ENCODE measurements around the gene OR2A5. TPM values are rescaled to one million over a fixed set of nuclear protein-coding genes. Genes with fewer than 3 reads are reported as not detected.

OR2A5 gene
- total RNA-seq, 1 donor from 2014 or later: not detected

DNA sequence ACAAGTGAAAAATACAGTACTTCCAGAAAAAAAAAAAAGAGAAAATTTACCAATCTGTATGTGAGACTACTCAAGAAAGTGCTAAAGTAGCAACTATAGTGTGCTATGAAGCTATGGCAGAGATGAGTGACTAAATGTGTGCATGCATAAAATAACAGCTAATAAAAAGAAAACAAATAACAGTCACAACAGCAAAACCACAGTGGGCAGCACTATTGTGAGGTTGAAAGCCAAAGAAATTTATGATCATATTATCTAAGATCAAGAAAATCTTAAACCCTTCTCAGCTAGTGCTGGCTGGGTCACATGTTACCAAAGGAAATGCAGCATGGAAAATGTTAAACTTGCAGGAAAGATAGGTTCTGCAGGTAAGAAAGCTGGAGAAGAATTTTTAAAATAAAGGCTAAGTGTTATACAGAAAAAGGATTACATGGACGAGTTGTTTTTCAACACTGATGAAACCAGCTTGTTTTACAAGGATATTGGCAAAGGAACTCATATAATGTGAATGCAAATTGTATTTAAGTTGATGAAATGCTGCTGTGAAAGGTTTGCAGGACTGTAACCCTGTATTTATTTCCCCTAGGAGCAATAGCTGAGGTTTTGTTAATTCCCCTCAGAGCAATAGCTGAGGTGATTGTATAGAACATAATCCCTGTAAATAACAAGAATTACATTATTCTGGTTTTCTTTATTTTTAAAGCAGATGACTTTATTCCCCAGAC is 15.6 kb upstream of the OR2A5 start:
- Mint-ChIP-seq H3K27ac (ENCODE audit: unreplicated experiment) (no peak overlapping the region), H3K36me3 (ENCODE audit: unreplicated experiment) (no peaks in the 10 kb centered on the region), H3K27me3 (ENCODE audit: unreplicated experiment) (peaks cover 50% of the 10 kb centered on the region), H3K4me1 (ENCODE audit: unreplicated experiment) (no peaks in the 10 kb centered on the region), H3K9me3 (ENCODE audit: unreplicated experiment) (no peaks in the 10 kb centered on the region), H3K4me3 (ENCODE audit: unreplicated experiment) (no peak overlapping the region)
- TF ChIP-seq, protein P1, sequence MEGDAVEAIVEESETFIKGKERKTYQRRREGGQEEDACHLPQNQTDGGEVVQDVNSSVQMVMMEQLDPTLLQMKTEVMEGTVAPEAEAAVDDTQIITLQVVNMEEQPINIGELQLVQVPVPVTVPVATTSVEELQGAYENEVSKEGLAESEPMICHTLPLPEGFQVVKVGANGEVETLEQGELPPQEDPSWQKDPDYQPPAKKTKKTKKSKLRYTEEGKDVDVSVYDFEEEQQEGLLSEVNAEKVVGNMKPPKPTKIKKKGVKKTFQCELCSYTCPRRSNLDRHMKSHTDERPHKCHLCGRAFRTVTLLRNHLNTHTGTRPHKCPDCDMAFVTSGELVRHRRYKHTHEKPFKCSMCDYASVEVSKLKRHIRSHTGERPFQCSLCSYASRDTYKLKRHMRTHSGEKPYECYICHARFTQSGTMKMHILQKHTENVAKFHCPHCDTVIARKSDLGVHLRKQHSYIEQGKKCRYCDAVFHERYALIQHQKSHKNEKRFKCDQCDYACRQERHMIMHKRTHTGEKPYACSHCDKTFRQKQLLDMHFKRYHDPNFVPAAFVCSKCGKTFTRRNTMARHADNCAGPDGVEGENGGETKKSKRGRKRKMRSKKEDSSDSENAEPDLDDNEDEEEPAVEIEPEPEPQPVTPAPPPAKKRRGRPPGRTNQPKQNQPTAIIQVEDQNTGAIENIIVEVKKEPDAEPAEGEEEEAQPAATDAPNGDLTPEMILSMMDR (IDR thresholded peaks at IDR 0.05): no peak
- DNase-seq (ENCODE audit: extremely low spot score, unreplicated experiment): no peak

DNA sequence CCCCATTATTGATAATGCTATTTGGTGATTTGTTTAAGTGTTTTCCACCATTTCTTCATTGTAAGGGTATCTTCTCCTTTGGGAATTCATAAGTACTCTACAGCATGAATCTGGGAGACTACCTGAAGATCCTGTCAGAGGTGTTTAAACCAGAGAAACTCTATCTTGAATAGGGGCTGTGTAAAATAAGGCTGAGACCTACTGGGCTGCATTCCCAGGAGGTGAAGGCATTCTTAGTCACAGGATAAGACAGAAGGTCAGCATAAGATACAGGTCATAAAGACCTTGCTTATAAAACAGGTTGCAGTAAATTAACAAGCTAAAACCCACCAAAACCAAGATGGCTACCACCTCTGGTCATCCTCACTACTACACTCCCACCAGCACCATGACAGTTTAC is 13.4 kb upstream of the OR2A5 start:
- H3K36me3 Mint-ChIP-seq (ENCODE audit: unreplicated experiment): no peaks in the 10 kb centered on the region
- peaks cover 53% of the 10 kb centered on the region for H3K27me3 Mint-ChIP-seq (ENCODE audit: unreplicated experiment)
- no peak overlapping the region for H3K27ac Mint-ChIP-seq (ENCODE audit: unreplicated experiment)
- no peaks in the 10 kb centered on the region for H3K9me3 Mint-ChIP-seq (ENCODE audit: unreplicated experiment)
- H3K4me3 Mint-ChIP-seq (ENCODE audit: unreplicated experiment): no peak overlapping the region
- TF ChIP-seq, protein P1 (IDR thresholded peaks at IDR 0.05): no peak
- DNase-seq (ENCODE audit: extremely low spot score, unreplicated experiment): no peak
- H3K4me1 Mint-ChIP-seq (ENCODE audit: unreplicated experiment): no peaks in the 10 kb centered on the region

DNA sequence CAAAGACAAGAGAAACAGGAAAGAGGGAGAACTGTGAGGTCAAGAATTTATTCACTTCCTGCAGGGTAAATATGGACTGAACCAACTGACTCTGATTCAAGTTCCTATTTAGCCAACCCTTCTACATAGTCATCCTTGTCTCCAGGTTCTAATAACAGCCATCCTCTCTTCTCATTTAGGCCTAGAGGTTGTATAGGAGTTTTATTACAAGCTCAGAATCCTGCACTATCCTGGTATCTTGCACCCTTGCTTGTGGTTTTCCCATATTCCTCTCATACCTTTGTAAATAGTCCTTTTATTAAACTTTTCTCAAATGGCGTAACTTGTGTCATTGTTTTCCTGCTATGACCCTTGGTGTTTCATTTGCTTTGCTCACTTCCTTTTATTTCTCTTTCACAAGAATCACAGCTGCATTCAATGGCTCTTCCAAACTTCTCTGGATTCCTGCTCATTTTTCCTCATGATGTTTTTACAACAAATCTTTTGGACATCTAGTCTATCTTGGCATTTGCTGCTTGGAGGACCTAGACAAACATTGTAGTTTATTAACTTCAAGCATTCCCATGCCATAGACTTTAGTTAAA is 12.4 kb upstream of the OR2A5 start:
- TF ChIP-seq, protein P1 (IDR thresholded peaks at IDR 0.05): no peak
- Mint-ChIP-seq H3K4me1 (ENCODE audit: unreplicated experiment) (no peaks in the 10 kb centered on the region), H3K4me3 (ENCODE audit: unreplicated experiment) (no peak overlapping the region), H3K9me3 (ENCODE audit: unreplicated experiment) (no peaks in the 10 kb centered on the region), H3K27me3 (ENCODE audit: unreplicated experiment) (peaks cover 44% of the 10 kb centered on the region), H3K36me3 (ENCODE audit: unreplicated experiment) (no peaks in the 10 kb centered on the region), H3K27ac (ENCODE audit: unreplicated experiment) (no peak overlapping the region)
- no peak for DNase-seq (ENCODE audit: extremely low spot score, unreplicated experiment)

DNA sequence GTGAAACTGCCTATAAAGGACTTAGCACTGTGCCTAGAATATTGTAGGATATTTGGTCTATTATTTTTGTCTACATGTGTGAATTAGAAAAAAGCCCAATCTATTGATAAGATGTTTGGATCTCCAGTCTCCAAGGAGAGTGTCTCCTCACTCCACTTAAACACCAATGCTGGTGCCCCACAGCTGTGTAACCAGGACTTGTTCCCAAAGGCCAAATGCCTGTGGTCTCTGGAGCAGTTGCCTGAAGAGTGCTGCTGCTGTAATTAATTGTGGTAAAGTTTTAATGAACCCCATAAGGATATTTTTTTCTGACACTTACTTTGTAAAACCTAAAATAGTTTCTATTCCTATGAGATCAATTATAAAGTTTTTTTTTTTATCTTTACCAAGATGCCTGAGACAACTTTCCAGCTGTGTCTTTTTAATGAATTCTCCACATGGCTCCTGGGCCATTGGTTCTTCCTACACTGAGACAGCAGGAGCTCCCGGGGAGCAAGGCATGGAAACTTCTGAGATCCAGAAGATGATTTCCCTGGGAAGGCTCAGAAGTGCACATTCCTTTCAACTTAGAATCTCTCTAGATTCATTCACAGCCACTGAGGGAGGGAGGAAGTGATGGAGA is 11.2 kb upstream of the OR2A5 start:
- H3K27me3 Mint-ChIP-seq (ENCODE audit: unreplicated experiment): peaks cover 40% of the 10 kb centered on the region
- DNase-seq (ENCODE audit: extremely low spot score, unreplicated experiment): no peak
- H3K27ac Mint-ChIP-seq (ENCODE audit: unreplicated experiment): no peak overlapping the region
- H3K4me3 Mint-ChIP-seq (ENCODE audit: unreplicated experiment): no peak overlapping the region
- no peaks in the 10 kb centered on the region for H3K36me3 Mint-ChIP-seq (ENCODE audit: unreplicated experiment)
- TF ChIP-seq, protein P1 (IDR thresholded peaks at IDR 0.05): no peak
- H3K9me3 Mint-ChIP-seq (ENCODE audit: unreplicated experiment): no peaks in the 10 kb centered on the region
- H3K4me1 Mint-ChIP-seq (ENCODE audit: unreplicated experiment): no peaks in the 10 kb centered on the region

DNA sequence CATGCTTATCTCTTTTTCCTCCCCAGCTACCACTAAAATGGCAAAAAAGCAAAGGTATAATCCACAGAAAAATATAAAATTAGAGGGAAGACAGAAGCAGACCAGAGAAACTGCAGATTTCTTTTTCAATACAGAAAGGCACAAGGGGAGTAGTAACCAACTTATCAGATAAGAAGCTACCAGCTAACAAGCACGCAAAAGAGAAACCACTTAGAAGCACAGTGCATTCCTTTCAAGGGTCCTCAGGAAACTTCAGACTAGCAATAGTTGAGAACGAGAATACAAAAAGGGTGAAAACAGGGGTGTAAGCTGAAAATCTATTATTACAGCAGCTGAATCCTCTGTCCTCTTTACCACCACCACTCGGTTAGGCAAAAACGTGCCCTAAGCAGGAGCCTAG is 9.9 kb upstream of the OR2A5 start:
- Mint-ChIP-seq H3K9me3 (ENCODE audit: unreplicated experiment) (no peaks in the 10 kb centered on the region), H3K27ac (ENCODE audit: unreplicated experiment) (no peak overlapping the region), H3K27me3 (ENCODE audit: unreplicated experiment) (peaks cover 40% of the 10 kb centered on the region), H3K4me1 (ENCODE audit: unreplicated experiment) (no peaks in the 10 kb centered on the region), H3K4me3 (ENCODE audit: unreplicated experiment) (no peak overlapping the region), H3K36me3 (ENCODE audit: unreplicated experiment) (no peaks in the 10 kb centered on the region)
- DNase-seq (ENCODE audit: extremely low spot score, unreplicated experiment): no peak
- TF ChIP-seq, protein P1 (IDR thresholded peaks at IDR 0.05): no peak
